ENCODE results near the gene ARMC7. TPM values are rescaled to one million over a fixed set of nuclear protein-coding genes. Genes with fewer than 3 reads are reported as not detected.

ARMC7 gene
- total RNA-seq, 3 donors from 2014 or later: 3.4 to 6.7 (median 5.6) TPM

DNA sequence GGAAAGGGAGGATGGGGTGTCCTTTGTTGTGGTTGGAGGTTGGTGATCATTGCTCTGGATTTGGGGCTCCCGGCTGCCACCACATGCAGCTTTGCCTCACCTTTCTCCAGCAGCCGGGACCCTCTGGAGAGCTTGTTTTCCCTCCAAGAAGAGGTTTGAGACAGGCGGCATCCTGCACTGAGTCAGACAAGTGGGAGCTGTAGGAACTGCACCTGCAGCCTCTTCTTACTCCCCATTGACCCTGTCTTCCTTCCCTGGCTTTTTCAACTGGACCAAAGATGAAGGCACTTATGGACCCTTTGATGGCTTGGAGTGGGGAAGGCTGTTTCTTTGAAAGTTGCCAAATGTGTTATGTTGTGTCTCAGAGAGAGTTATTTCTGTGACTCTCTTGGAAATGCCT is 46.1 kb upstream of the ARMC7 start:
- peaks cover 3% of the 10 kb centered on the region for H3K36me3 ChIP-seq
- H3K9me3 ChIP-seq: no peaks in the 10 kb centered on the region
- H3K27ac ChIP-seq: no peak overlapping the region
- H3K27me3 ChIP-seq: no peaks in the 10 kb centered on the region
- no peak for DNase-seq (ENCODE audit: low spot score in 2 of 2)
- H3K4me3 ChIP-seq: no peak overlapping the region
- no peaks in the 10 kb centered on the region for H3K4me1 ChIP-seq
- TF ChIP-seq POLR2AphosphoS5 (IDR thresholded peaks at IDR 0.05) (no peak), POLR2A (IDR thresholded peaks at IDR 0.05) (no peak), CTCF (IDR thresholded peaks at IDR 0.05) (no peak)
- intact Hi-C loops (cut with DNase I; ENCODE audit: low total_unique reads): no loop called here

- Histone ChIP-seq H3K4me3 (no peak overlapping the region), H3K9me3 (no peaks in the 10 kb centered on the region), H3K4me1 (no peaks in the 10 kb centered on the region), H3K36me3 (peaks cover 3% of the 10 kb centered on the region), H3K27me3 (no peaks in the 10 kb centered on the region), H3K27ac (no peak overlapping the region)
- no peak for DNase-seq (ENCODE audit: low spot score in 2 of 2)
- TF ChIP-seq POLR2A (IDR thresholded peaks at IDR 0.05): no peak
- TF ChIP-seq CTCF (IDR thresholded peaks at IDR 0.05): no peak
- no peak for TF ChIP-seq POLR2AphosphoS5 (IDR thresholded peaks at IDR 0.05)
- intact Hi-C loops (cut with DNase I; ENCODE audit: low total_unique reads): no loop called here
Measured at GRCh38 chr17:75064040-75064439, 45.7 kb upstream of the ARMC7 start.

- no peak overlapping the region for H3K27ac ChIP-seq
- H3K4me3 ChIP-seq: no peak overlapping the region
- no peaks in the 10 kb centered on the region for H3K9me3 ChIP-seq
- no peaks in the 10 kb centered on the region for H3K27me3 ChIP-seq
- H3K36me3 ChIP-seq: peaks cover 3% of the 10 kb centered on the region
- no peaks in the 10 kb centered on the region for H3K4me1 ChIP-seq
- no peak for TF ChIP-seq POLR2A (IDR thresholded peaks at IDR 0.05)
- TF ChIP-seq CTCF (IDR thresholded peaks at IDR 0.05): no peak
- TF ChIP-seq POLR2AphosphoS5 (IDR thresholded peaks at IDR 0.05): no peak
- intact Hi-C loops (cut with DNase I; ENCODE audit: low total_unique reads): no loop called here
- DNase-seq (ENCODE audit: low spot score in 2 of 2): no peak
Measured at GRCh38 chr17:75064460-75064859, 45.3 kb upstream of the ARMC7 start.

DNA sequence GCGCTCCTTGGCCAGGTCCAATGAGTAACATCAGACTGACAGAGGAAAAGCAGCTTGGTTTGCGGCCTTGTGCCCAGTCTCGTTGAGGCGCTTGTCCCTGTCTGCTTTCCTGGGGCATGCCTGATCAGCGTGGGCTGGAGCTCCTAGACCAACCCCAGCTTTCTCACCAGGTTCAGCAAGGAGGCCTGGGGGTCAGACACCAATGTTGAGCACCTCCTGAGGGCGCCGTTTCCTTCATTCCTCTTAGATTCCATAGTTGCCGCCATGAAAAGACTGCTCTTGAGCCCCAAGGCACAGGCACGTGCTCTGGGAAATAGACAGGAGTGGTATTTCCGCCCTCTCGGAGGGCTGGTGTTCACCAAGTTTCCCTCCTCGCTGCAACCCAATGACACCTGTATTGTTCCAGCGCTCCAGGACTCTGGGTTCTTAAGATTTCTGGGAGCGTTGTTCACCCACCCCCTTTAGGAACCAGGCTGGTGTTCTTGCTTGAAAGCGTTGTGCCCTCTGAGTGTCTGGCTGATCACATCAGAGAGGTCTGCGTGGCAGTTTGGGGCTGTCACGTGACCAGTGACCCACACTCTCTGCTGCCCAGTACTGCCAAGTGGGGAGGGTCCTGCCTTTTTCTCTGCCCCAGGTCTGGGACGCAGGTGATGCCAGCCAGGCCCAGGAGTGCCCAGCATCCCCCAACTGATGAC is 44.8 kb upstream of the ARMC7 start:
- TF ChIP-seq POLR2A (IDR thresholded peaks at IDR 0.05) (no peak), POLR2AphosphoS5 (IDR thresholded peaks at IDR 0.05) (no peak), CTCF (IDR thresholded peaks at IDR 0.05) (no peak)
- Histone ChIP-seq H3K27ac (peak overlapping the region in 1 of 2 donors; percentile 55), H3K27me3 (no peaks in the 10 kb centered on the region), H3K9me3 (no peaks in the 10 kb centered on the region), H3K36me3 (peaks cover 3% of the 10 kb centered on the region), H3K4me1 (no peaks in the 10 kb centered on the region), H3K4me3 (no peak overlapping the region)
- intact Hi-C loops (cut with DNase I; ENCODE audit: low total_unique reads): no loop called here
- no peak for DNase-seq (ENCODE audit: low spot score in 2 of 2)

GRCh38 chr17:75065562-75066151 is 44.1 kb upstream of the ARMC7 start:
- Histone ChIP-seq H3K27ac (peak overlapping the region in 1 of 2 donors; percentile 55), H3K4me3 (no peak overlapping the region), H3K9me3 (no peaks in the 10 kb centered on the region), H3K36me3 (peaks cover 3% of the 10 kb centered on the region), H3K4me1 (no peaks in the 10 kb centered on the region), H3K27me3 (no peaks in the 10 kb centered on the region)
- intact Hi-C loops (cut with DNase I; ENCODE audit: low total_unique reads): no loop called here
- TF ChIP-seq POLR2AphosphoS5 (IDR thresholded peaks at IDR 0.05): no peak
- no peak for TF ChIP-seq POLR2A (IDR thresholded peaks at IDR 0.05)
- DNase-seq (ENCODE audit: low spot score in 2 of 2): no peak

Measured in breast epithelium (tissue), 4 donors.